Activated CD8-positive, alpha-beta memory T cell treated with anti-CD3 and anti-CD28 coated beads, Interleukin-2, amount 50 U/mL, for 1 hour (primary cell): ENCODE data around the gene VSTM1.
"Not testable (repeated sequence)": the region's sequence is repeated elsewhere in the genome, so short reads cannot be mapped to it uniquely, and the experiment has no call there.

Source experiments
- DNase-seq: peaks from one replicate; pipeline ENCODE4 v3.0.0-alpha.2; 2020; ENCODE audit errors: extremely low read depth

Gene VSTM1, protein sequence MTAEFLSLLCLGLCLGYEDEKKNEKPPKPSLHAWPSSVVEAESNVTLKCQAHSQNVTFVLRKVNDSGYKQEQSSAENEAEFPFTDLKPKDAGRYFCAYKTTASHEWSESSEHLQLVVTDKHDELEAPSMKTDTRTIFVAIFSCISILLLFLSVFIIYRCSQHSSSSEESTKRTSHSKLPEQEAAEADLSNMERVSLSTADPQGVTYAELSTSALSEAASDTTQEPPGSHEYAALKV

DNA sequence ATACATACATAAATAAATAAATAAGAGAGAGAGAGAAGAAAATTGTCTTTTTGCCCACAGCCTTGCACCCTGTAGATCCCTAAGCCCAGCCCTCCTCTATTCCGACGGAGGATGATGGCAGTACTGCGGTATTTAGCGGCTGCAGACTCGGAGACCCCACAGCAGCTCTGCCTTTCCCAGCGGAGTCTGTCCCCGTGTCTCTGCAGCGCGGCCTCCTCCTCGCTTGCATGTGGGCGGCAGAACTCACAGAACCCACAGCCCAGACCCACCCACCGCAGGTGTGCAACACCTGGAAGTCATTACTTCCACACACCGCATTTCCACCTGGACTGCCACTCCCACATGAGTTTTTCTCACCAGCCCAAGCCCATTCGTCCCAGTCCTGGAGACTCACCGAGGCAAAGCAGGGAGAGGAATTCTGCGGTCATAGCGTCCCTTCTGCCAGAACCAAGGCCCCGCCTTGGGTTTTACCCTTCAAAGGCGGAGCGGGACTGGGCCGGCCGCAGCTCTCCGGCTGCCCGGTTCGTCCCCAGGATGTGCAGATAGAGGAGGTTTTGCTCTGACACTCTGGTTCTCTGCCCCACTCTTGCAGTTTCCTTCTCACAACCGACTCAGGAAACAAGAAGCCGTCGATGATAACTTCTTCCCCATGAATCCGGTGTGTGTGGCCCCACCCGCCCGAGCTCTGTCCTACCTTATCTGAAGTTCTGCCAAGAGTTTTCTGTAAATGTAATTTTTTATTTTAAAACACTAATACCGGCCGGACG lies at the start of gene VSTM1:
Gene VSTM1 (minus strand): TSS at position 548 of the 767 bp plus-strand sequence. CDS start 120 bp downstream, at position 428.
- DNase-seq = no peak

DNA sequence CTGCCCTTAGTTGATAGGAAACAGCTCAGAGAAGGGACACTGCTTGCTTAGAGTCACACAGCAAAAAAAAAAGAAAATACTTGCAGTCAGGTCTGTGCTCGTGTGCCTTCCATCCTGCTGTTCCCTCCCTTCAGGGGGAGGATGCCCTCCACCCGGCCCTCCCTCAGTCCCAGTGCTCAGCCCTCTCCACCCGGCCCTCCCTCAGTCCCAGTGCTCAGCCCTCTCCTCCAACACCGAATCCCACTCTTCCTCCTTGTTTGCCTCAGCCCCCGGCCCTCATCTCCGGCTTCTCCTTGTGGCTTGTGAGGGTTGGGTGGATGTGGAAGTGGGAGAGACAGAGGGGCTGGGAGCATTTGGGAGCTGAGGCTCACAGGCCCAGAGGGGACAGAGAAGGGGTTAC lies 46.0 kb upstream of the VSTM1 start:
- DNase-seq = no peak

DNA sequence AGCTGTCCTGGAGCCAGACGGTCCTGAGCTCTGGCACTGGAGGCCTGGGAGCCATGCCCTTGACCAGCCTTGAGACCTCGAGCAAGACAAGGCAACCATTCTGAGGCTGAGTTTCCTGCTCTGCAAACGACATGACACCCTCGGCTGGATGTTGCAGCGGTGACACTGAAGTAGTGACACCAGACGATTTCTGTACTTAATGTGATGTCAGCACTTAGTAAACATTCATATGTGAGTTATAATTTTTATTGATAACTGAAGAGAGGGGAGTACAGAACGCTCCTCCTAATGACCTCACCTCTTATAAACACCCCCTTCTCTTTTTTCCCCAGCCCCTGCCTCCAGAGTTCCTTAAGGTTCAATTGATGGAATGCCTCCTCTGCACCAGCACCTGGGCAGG lies 44.8 kb upstream of the VSTM1 start:
- no peak for DNase-seq

DNA sequence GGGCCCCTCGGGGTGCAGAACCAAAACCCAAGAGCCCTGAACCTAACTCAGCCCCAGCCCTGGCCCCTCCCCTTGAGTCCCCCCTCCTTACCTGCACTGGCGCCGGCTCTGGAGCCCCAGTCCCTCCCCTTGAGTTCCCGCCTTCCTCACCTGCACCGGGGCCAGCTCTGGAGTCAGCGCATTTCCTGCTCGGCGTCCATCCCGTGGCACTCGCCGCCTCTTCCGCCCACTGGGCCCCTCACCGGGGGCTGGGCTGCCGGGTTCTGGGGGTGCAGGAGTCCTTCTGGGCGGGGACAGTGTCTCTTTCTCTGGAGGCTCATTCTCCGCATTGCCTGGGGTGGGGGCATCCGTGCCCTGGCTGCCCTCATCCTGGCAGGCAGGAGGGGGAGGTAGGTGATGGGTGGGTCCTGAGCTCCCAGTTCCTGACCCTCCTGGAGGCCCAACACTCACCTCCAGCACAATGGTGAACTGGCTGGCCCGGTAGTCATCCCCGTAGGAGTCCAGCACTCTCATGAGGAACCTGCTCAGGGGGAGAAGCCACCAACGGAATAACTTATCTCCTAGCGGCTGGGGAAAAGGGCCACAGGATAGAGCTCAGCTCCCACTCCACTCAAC lies 44.3 kb upstream of the VSTM1 start:
- DNase-seq = no peak

DNA sequence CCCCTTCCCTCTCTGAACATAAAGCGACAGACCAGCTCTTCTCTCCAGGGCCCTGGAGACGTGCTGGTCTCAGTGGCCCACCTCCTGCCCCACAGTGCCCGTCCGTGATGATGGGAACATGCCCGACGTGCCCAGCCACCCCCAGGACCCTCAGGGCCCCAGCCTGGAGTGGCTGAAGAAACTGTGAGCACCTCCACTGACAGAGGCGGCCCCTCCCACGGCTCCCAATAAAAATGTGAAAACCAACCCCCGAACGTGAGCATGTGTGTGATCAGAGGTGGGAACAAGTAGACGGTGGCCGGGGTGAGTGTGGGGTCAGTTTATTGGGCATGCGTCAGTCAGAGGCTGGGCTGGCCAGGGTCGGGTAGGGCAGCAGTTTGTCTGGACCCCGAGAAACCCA lies 43.0 kb upstream of the VSTM1 start:
- DNase-seq = no peak

DNA sequence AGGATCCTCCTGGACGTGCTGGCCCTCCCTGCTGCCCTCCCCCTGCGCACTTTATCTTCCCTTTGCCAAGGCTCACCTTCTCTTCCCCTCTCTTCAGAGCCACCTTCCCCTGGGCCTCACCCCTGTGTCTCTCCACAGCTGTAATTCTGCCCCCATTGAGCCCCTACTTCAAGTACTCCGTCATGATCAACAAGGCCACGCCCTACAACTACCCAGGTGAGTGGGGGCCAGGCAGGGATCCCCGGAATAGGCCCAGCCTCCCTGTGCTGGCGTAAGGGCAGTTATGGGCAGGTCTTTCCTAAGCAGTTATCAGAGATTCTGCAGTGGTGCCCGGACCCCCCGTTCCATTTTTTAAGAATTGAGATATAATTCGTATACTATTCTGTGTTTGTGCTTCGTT lies 42.1 kb upstream of the VSTM1 start:
- no peak for DNase-seq

DNA sequence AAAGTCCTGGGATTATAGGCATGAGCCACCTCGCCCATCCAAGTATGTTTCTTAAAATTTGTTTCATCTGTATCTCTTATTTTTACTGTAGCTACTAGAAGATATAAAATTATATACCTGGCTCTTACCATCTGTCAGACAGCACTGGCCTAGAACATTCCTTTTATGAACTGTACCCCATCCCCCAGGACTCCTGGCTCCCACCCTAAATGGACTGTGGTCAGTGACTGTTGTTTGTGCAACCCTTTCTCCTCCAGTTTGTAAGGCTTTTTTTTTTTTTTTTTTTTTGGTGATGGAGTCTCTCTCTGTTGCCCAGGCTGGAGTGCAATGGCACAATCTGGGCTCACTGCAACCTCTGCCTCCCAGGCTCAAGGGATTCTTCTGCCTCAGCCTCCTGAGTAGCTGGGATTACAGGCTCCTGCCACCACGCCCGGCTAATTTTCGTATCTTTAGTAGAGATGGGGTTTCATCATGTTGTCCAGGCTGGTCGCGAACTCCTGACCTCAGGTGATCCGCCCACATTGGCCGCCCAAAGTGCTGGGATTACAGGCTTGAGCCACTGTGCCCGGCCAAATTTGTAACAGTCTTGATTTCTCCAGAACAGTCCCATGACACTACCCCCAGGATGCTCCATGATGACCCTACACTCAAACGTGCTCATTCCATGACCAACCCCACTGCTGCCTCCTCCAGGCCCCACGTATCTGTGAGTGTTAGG lies 41.5 kb upstream of the VSTM1 start:
- no peak for DNase-seq

DNA sequence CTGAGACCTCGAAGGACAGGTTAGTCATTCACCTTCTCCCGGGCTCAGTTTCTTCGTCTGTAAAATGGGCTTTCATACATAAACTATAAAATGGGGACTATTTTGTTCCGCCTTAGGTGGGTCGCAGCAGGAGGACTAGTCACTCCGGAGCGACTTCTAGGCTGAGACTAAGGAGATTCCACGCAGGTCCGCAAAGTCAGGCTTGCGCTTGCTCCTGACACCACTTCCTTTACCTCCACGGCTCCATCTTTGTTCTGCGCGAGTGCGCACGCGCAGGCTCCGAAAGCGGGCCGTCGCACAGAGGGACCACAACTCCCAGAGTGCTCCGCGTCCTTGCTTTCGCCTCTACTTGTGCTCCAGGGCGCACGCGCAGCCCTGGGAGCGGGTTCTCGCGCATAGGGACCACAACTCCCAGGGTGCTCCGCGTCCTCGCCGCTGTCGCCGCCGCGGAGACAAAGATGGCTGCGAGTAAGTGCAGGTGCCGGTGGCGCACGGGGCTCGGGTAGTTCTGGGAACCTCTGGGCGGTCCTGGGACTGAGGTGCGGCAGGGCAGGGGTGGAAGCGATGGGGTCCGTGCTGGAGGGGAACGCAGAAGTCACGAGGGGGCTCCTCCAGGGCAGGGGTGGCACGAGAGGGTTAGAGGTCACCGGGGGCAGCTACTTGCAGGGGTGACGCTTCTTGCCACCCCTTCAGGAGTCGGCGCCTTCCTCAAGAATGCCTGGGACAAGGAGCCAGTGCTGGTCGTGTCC lies 38.9 kb upstream of the VSTM1 start, which contains the start of gene NDUFA3:
Gene NDUFA3 (plus strand): TSS at position 435 of the 749 bp plus-strand sequence. CDS start 24 bp downstream, at position 459.
- peak; percentile 88 for DNase-seq

DNA sequence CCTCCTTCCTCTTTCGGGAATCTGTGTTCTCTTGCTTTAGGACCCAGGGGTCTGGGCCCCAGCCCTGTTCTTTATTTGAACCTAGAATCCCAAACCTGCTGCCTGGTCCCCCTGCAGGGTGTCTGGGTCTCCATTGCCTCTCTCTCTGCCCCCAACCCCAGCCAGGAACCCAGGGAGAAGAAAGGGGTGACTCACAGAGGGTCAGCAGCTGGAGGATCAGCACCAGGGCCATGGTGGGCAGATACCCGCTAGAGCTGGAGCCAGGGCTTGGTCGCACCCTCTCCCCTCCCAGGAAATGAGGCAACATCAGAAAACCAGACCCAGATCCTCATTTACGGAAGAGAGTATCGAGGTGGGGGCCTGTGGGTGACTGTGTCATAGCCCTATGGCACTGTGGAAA lies 36.9 kb upstream of the VSTM1 start, which contains the start of gene OSCAR:
Gene OSCAR (minus strand): TSS at position 243 of the 400 bp plus-strand sequence. CDS start 11 bp downstream, at position 232.
- DNase-seq = no peak

DNA sequence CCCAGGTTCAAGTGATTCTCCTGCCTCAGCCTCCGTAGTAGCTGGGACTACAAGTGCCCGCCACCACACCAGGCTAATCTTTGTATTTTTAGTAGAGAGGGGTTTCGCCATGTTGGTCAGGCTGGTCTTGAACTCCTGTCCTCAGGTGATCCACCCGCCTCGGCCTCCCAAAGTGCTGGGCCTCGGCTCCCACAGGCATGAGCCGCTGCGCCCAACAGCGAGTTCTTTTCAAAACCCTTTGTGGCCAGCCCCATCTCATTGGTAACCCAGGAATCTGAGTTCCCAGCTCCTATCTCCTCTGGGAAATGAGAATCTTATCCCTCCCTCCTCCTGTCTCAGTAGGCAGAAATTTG lies 36.2 kb upstream of the VSTM1 start:
- DNase-seq = not testable (repeated sequence)

DNA sequence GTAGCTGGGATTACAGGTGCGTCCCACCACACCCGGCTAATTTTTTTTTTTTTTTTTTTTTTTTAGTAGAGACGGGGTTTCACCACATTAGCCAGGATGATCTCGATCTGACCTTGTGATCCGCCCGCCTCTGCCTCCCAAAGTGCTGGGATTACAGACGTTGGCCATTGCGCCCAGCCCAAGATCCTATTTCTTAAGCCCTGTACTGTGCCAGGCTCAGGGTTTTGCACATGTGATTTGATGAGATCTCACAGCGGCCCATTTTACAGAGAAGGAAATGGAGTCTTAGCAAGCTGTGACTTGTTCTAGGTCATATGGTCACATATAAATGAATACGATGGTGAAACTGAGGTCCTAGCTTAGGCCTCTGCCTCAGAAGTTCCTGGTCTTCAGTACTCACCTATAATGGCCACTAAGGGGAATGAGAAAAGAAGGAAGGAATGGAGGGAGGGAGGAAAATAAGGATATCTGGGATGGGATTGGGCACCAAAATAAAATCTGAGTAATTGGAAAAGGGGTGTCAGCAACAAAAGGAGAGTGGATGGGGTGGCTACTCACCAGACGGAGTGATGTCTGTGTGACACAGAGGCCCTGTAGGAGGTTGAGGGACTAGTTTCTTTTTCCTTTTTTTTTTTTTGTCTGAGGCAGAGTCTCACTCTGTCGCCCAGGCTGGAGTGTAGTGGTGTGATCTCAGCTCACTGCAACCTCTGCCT lies 35.6 kb upstream of the VSTM1 start:
- no peak for DNase-seq

DNA sequence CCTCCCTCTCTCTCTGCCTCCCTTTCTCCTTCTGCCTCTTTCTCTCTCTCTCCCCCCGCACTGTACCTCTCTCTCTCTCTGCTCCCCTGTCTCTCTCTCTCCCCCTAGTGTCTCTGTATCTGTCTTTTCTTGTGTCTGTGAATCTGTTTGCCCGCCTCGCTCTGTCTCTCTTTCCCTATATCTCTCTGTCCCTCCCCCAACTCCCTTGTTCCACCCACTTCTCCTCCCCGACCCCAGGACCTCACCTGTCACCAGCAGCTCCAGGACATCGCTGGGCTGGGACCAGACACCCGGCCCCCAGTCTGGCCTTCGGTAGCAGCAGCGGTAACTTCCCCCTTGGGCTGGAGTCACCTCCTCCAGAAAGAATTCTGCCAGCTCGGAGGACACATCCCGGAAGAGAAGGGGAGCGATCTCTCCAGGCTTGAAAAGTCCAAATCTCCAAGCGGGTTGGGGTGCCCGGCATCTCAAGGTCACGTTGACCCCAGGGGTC lies 33.0 kb upstream of the VSTM1 start:
- DNase-seq = no peak

DNA sequence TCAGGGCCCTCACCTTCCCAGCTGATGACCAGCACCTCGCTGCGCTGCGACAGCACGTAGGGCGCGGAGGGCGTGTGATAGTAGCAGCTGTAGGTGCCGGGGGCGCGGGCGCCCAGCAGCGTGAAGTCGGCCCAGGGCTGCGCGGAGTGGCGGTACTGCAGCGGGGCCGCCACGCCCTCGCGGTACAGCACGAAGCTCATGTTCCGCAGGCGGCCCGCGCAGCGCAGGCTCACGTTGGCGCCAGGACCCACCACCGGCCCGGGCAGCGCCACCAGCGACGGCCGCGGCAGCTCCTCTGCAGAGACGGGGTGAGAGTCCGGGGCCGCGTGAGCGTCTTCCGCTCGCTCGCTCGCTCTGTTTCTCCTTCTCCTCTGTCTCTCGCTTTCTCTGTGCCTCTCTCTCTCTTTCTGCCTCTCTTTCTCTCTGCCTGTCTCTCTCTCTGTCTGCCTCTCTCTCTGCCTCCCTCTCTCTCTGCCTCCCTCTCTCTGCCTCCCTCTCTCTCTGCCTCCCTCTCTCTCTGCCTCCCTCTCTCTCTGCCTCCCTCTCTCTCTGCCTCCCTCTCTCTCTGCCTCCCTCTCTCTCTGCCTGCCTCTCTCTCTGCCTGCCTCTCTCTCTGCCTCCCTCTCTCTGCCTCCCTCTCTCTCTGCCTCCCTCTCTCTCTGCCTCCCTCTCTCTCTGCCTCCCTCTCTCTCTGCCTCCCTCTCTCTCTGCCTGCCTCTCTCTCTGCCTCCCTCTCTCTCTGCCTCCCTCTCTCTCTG lies 32.3 kb upstream of the VSTM1 start:
- not testable (repeated sequence) for DNase-seq

DNA sequence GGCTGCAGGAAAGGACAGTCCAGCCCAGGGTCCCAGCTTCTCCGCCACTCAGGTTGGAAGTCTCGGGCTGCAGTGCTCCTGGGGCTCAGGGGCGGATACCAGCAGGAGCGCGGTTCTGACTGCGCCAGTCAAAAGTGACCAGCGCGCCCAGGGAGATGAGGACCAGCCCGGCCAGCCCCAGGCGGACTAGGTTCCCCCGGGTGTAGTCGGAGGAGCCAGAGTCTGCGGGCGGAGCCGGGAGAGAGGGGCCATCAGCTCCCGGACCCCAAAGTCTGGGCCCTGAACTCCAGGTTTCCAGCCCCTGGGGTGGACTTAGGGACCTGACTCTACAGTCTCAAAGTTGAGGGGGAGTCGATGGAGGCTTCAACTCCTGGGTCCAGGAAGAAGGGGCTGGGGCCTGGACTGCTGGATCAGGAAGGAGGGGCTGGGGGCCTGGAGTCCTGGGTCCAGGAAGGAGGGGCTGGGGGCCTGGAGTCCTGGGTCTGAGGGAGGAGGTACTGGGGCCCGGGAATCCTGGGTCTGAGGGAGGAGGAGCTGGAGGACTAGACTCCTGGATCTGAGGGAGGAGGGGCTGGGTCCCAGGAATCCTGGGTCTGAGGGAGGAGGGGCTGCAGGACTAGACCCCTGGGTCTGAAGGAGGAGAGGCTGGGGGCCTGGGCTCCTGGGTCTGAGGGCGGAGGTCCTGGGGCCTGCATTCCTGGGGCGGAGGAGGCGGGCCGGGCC lies 31.6 kb upstream of the VSTM1 start:
- DNase-seq = no peak

DNA sequence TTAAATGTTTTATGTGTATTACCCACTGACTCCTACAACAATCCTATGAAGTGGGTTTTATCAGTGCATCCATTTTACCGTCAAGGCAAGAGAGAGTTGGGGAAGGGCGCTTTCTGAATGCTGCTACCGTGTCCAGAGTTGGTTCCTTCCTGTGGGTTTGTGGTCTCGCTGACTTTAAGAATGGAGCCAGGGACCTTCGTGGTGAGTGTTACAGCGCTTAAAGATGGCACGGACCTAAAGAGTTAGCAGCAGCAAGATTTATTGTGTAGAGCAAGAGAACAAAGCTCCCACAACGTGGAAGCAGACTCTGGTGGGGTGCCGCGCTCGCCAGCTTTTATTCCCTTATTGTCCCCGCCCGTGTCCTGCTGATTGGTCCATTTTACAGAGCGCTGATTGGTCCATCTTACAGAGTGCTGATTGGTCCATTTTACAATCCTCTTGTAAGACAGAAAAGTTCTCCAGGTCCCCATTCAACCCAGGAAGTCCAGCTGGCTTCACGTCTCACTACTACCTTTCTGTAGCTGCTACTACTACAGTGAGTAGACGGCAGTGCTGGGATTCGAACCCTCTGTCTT lies 30.8 kb upstream of the VSTM1 start:
- no peak for DNase-seq

DNA sequence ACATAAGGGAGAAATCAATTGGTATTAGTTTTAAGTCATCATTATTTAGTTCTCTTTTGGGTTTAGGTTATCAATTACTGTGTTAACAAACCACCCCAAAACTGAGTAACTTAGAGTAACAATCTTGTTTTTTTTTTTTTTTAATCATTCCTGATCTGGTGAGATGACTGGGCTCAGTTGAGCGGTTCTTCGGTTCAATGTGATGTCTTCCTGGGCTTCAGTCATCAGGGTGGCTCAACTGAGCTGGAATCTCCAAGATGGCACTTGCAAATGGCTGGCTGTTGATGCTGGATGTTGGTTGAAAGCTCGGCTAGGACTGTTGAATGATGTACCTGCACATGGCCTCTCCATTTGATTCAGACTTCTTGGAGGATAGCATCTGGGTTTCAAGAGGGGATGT lies 20.7 kb upstream of the VSTM1 start:
- DNase-seq = no peak

DNA sequence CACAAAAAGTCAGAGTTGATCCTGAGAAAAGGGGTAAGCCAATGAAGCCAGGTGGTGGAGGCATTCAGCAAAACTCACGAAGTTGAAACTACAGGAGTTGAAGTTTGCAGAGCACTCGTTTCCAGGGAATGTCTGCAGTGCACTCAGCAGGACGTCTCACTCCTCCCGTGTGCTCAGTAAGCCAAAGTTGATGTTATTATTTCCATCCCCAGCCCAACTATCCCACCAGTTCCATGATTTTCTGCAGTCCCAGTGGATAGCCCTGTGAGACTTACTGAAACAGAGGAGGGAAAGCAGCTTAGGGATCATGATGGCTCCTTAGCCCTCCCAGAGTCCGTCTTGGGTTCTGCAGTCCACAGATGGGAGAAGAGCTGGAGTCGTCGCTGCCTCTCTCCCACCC lies 17.3 kb upstream of the VSTM1 start, which contains the start of gene TARM1:
Gene TARM1 (minus strand): TSS at position 334 of the 400 bp plus-strand sequence. CDS start 25 bp downstream, at position 309.
- no peak for DNase-seq

DNA sequence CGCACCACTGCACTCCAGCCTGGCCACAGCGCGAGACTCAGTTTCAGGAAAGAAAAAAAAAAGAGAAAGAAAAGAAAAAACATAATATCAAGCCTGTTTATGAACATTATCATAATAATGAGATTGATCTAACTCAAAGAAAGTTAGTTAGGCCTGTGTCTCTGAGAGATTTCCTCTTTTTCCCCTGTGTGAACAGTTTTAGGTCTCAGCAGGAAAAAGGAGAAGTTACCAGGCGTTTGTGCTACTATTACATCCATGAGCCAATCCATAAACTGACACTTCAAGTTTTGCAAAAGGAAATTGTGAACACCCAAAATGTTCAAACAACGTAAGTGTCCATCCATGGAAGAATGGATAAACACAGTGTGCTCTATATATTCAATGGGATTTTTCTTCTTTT lies 13.6 kb upstream of the VSTM1 start:
- no peak for DNase-seq

DNA sequence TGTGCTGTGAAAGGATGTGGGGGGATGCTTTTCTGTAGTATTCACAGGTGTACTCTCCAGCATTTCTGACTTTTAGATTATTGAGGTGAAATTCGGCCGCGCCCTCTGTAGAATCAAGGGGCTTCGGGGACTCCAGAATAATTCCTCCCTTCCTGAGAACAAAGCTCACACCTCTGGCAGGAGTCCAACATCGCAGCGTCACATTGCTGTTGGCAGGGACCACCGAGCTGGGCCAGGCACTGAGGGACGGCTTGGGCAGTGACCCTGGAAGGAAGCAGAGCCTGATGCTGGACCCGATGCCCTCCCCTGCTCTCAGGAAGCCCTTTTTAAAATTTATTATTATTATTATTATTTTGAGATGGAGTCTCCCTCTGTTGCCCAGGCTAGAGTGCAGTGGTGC lies 11.2 kb upstream of the VSTM1 start:
- no peak for DNase-seq
